IPS-NIHi7 (cell line): Measurements from ENCODE around the gene ANKRD13D.

Source experiments
- DNase-seq: peaks from one replicate; pipeline ENCODE4 v3.0.0; 2012; ENCODE audit warnings: mixed read lengths; ENCODE audit errors: extremely low spot score

Gene ANKRD13D

GRCh38 chr11:67302571-67303131 lies 13.5 kb downstream of the ANKRD13D start:
- peak; percentile 57 for DNase-seq

- DNase-seq = peak; percentile 88
Observed at GRCh38 chr11:67303132-67303834, 14.2 kb downstream of the ANKRD13D start, which contains the start of gene SSH3. SSH3 (plus strand) TSS chr11:67303530; CDS start chr11:67303626, 96 bp downstream.

GRCh38 chr11:67303835-67304411 lies 14.8 kb downstream of the ANKRD13D start:
- peak; percentile 46 for DNase-seq

GRCh38 chr11:67304511-67305113 lies 15.5 kb downstream of the ANKRD13D start:
- DNase-seq = no peak

- DNase-seq = no peak
Observed at GRCh38 chr11:67306769-67307544, 17.9 kb downstream of the ANKRD13D start.

GRCh38 chr11:67307545-67308001 lies 18.5 kb downstream of the ANKRD13D start:
- no peak for DNase-seq

GRCh38 chr11:67308031-67308866 lies 19.1 kb downstream of the ANKRD13D start:
- no peak for DNase-seq

- DNase-seq = no peak
Observed at GRCh38 chr11:67309166-67309565, 20.1 kb downstream of the ANKRD13D start.

GRCh38 chr11:67309661-67310061 lies 20.6 kb downstream of the ANKRD13D start:
- DNase-seq = no peak

GRCh38 chr11:67310246-67311050 lies 21.3 kb downstream of the ANKRD13D start:
- no peak for DNase-seq

GRCh38 chr11:67311051-67311555 lies 22.0 kb downstream of the ANKRD13D start:
- peak; percentile 2 for DNase-seq

- no peak for DNase-seq
Observed at GRCh38 chr11:67311556-67312082, 22.5 kb downstream of the ANKRD13D start.

- DNase-seq = no peak
Observed at GRCh38 chr11:67312187-67313021, 23.3 kb downstream of the ANKRD13D start.

GRCh38 chr11:67313125-67313890 lies 24.2 kb downstream of the ANKRD13D start:
- no peak for DNase-seq

- DNase-seq = no peak
Observed at GRCh38 chr11:67314218-67314617, 25.1 kb downstream of the ANKRD13D start.

GRCh38 chr11:67315325-67315909 lies 26.3 kb downstream of the ANKRD13D start:
- DNase-seq = no peak

- DNase-seq = no peak
Observed at GRCh38 chr11:67316882-67317204, 27.7 kb downstream of the ANKRD13D start.
